HG03460 (cell line): ENCODE data around the gene WWC2.
"Not testable (repeated sequence)": the region's sequence is repeated elsewhere in the genome, so short reads cannot be mapped to it uniquely, and the experiment has no call there.

ENCODE experiments used
- ATAC-seq: cut with Tn5 transposase; IDR thresholded peaks from one replicate; pipeline ENCODE4 v1.9.1; 2021; ENCODE audit not compliant: unreplicated experiment

The WWC2 gene

GRCh38 chr4:183100298-183100599 is 1.2 kb downstream of the WWC2 start:
- ATAC-seq, result no peak

GRCh38 chr4:183100827-183101226 is 1.8 kb downstream of the WWC2 start:
- no peak for ATAC-seq

- ATAC-seq, result no peak
Measured at GRCh38 chr4:183101956-183102480, 3.0 kb downstream of the WWC2 start.

- ATAC-seq, result no peak
Measured at GRCh38 chr4:183105092-183105491, 6.0 kb downstream of the WWC2 start.

- ATAC-seq, result no peak
Measured at GRCh38 chr4:183106839-183107238, 7.8 kb downstream of the WWC2 start.

GRCh38 chr4:183107891-183108459 is 8.9 kb downstream of the WWC2 start:
- ATAC-seq, result no peak

GRCh38 chr4:183110244-183110643 is 11.2 kb downstream of the WWC2 start:
- ATAC-seq, result no peak

GRCh38 chr4:183111452-183111885 is 12.4 kb downstream of the WWC2 start:
- ATAC-seq, result no peak

GRCh38 chr4:183118141-183118540 is 19.1 kb downstream of the WWC2 start:
- ATAC-seq, result no peak

GRCh38 chr4:183118585-183118984 is 19.5 kb downstream of the WWC2 start:
- no peak for ATAC-seq

GRCh38 chr4:183121660-183122059 is 22.6 kb downstream of the WWC2 start:
- not testable (repeated sequence) for ATAC-seq

GRCh38 chr4:183124228-183124627 is 25.2 kb downstream of the WWC2 start:
- ATAC-seq, result no peak

GRCh38 chr4:183124865-183125264 is 25.8 kb downstream of the WWC2 start:
- no peak for ATAC-seq

GRCh38 chr4:183129125-183129524 is 30.1 kb downstream of the WWC2 start:
- ATAC-seq, result no peak

- ATAC-seq, result no peak
Measured at GRCh38 chr4:183129675-183130074, 30.6 kb downstream of the WWC2 start.

- no peak for ATAC-seq
Measured at GRCh38 chr4:183130328-183131155, 31.5 kb downstream of the WWC2 start.

GRCh38 chr4:183132081-183132480 is 33.0 kb downstream of the WWC2 start:
- ATAC-seq, result no peak

- no peak for ATAC-seq
Measured at GRCh38 chr4:183132865-183133264, 33.8 kb downstream of the WWC2 start.

GRCh38 chr4:183136855-183137254 is 37.8 kb downstream of the WWC2 start:
- no peak for ATAC-seq

GRCh38 chr4:183139058-183139750 is 40.1 kb downstream of the WWC2 start:
- ATAC-seq, result no peak

GRCh38 chr4:183139972-183140570 is 41.0 kb downstream of the WWC2 start:
- ATAC-seq, result no peak

GRCh38 chr4:183140911-183141320 is 41.9 kb downstream of the WWC2 start:
- no peak for ATAC-seq
